ENCODE data around the gene CBR4. TPM values are rescaled to one million over a fixed set of nuclear protein-coding genes. Genes with fewer than 3 reads are reported as not detected.
"Not testable (repeated sequence)": the region's sequence is repeated elsewhere in the genome, so short reads cannot be mapped to it uniquely, and the experiment has no call there.

Gene CBR4
- total RNA-seq, 1 donor: 6.7 TPM

DNA sequence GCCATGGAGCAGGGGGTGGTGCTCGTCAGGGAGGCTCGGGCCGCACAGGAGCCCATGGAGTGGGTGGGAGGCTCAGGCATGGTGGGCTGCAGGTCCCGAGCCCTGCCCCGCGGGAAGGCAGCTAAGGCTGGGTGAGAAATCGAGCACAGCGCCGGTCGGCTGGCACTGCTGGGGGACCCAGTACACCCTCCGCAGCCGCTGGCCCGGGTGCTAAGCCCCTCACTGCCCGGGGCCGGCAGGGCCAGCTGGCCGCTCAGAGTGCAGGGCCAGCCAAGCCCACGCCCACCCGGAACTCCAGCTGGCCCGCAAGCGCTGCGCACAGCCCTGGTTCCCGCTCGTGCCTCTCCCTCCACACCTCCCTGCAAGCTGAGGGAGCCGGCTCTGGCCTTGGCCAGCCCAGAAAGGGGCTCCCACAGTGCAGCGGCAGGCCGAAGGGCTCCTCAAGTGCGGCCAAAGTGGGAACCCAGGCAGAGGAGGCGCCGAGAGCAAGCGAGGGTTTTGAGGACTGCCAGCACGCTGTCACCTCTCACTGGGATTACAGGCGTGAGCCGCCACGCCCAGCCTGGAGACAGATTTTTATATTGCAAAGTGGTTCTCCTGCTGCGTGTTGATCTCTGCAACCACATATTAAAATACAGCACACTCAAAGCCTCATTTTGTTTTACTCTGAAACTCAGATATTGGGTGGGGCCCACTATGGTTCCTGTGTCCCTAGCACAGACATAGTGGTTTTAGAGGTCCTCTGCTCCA lies 26.0 kb upstream of the CBR4 start:
- DNase-seq (ENCODE audit: low read depth in 2 of 3, low spot score in 2 of 3): not testable (repeated sequence)

DNA sequence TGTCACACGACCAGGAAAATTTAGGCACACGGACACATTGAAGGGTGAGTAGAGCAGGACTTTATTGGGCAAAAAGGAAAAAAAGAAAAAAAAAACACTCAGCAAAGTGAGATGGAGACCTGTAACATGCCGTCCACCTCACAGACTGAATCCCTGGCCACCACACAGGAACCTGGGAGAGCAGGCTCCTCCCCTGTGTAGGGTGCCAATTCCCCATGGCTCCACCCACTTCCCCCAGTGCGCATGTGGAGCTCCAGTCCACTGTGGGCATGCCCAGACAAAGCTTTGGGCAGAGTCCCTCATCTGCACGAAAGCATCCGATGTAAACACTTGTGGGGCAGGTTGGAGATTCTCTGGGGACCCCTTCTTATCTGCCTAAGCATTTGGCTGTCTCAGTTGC lies 23.6 kb upstream of the CBR4 start:
- no peak for DNase-seq (ENCODE audit: low read depth in 2 of 3, low spot score in 2 of 3)

DNA sequence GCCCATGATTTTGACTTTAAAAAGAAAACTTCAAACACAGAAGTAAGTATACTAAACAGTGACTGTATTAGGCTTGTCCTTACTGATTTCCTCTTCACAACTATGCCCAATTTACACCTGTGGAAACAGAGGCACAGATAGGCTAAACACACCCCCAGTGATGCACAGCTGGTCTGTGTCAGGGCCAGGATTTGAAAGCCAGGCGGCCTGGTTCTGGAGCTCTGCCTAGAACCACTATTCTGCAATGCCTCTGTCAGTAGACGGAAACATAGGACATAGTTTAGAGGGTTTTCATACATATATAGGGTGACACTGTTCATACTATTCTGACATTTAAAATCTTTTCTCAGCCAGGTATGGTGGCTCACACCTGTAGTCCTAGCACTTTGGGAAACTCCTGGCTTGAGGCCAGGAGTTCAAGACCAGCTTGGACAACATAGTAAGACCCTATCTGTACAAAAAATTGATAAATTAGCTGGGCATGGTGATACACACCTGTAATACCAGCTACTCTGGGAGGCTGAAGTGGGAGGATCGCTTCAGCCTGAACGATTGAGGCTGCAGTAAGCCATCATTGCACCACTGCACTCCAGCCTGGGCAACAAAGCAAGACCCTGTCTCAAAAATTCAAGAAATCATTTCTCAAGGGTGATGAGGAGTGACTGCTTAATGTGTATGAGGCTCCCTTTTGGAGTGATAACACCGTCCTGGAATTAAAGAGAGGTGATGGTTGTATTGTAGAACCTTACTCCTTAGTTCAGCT lies 23.0 kb upstream of the CBR4 start:
- no peak for DNase-seq (ENCODE audit: low read depth in 2 of 3, low spot score in 2 of 3)

- DNase-seq (ENCODE audit: low read depth in 2 of 3, low spot score in 2 of 3): no peak
Measured at GRCh38 chr4:169032194-169032593, 22.1 kb upstream of the CBR4 start.

DNA sequence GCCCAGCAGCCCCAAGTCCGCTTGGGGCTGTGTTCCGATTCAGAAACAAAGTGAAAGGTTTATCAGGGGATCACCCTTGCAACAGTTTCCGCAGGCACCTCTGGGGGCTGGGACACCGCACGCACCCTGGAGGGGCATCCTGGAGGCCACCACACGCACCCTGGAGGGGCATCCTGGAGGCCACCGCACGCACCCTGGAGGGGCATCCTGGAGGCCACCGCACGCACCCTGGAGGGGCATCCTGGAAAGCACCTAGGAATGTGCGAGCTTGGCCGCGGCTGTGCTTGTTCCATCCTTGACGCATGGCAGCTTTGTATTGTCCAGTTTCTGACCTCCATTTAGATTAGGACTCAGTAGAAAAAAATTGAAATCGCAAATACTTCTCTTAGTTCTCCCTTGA lies 21.3 kb upstream of the CBR4 start:
- no peak for DNase-seq (ENCODE audit: low read depth in 2 of 3, low spot score in 2 of 3)

DNA sequence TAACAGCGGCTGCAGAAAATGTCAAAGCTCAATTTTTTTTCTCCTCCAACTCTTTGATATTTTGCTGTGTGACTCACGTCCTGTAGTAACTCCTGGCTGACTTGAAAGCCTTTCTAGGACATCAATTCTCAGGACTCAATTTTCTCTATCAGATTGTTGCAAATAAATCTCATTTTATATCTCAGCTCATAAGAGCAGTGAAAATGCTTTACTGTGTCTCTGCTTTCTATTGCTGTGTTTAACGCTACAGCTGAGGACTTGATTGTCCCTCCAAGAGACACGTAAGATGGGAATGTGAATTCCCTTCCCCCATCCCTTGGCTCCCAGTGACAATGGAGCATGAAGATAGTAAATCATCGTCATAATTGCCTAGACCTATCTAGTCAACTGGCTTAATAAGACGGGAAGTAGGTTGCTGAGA lies 20.5 kb upstream of the CBR4 start:
- no peak for DNase-seq (ENCODE audit: low read depth in 2 of 3, low spot score in 2 of 3)

DNA sequence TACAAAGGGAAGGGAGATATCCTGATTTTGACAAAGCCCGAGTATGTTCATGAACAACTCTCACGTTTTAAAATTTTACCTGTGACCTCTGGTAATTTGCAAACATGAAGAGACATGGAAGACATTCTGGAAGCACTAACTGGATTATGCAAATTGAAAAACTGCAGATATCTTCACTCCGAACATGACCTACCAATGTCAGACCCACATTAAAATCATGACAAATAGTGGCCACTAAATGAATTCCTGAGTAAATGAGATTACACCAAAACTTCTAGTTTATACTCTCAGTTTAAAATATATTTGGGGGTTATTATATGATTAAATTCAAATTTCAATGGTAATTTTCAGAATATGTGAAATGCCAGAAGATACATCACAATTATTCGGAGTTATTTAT lies 19.9 kb upstream of the CBR4 start:
- no peak for DNase-seq (ENCODE audit: low read depth in 2 of 3, low spot score in 2 of 3)

- DNase-seq (ENCODE audit: low read depth in 2 of 3, low spot score in 2 of 3): no peak
Measured at GRCh38 chr4:169027663-169028062, 17.6 kb upstream of the CBR4 start.

GRCh38 chr4:169025184-169025583 lies 15.1 kb upstream of the CBR4 start:
- no peak for DNase-seq (ENCODE audit: low read depth in 2 of 3, low spot score in 2 of 3)

GRCh38 chr4:169024762-169025161 lies 14.7 kb upstream of the CBR4 start:
- peak in 2 of 3 donors; percentile 36 to 62 for DNase-seq (ENCODE audit: low read depth in 2 of 3, low spot score in 2 of 3)

DNA sequence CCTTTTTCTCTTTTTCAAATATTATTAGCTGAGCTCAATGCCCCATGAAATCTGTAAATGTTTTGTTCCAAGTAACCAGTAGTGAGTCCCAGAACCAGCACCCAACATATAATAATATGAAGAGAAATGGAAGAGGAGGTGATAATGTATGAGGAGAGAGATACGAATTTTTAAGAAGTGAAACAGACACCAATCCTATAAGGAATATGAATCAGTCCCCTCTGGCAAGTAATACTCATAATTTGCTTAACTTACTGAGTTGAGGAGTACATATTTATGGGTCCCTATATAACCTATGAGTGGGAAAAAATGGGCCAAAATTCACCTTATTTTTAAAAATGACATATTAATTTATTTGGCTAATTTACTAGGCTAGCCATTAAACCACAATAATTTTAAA lies 8.4 kb upstream of the CBR4 start:
- DNase-seq (ENCODE audit: low read depth in 2 of 3, low spot score in 2 of 3): no peak

- DNase-seq (ENCODE audit: low read depth in 2 of 3, low spot score in 2 of 3): no peak
Measured at GRCh38 chr4:169017971-169018370, 7.9 kb upstream of the CBR4 start.

GRCh38 chr4:169015186-169015623 lies 5.2 kb upstream of the CBR4 start:
- no peak for DNase-seq (ENCODE audit: low read depth in 2 of 3, low spot score in 2 of 3)

DNA sequence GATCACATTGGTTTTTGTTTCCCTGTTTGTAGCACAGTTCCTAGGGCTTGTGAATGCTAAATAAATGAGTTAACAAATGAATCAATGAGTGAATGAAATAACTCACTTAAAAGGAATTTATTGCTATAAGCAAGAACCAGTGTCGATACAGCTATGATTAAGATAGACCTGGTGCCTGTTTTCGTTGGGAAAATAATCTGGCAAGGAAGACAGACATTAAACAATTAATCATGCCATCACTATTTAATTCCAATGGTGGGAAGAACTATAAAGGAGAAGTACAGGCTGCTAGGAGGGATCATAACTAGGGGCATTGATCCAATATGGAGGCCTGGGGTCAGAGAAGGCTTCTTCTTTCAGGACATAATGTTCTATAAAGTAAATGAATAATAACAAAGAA lies 4.5 kb upstream of the CBR4 start:
- no peak for DNase-seq (ENCODE audit: low read depth in 2 of 3, low spot score in 2 of 3)

DNA sequence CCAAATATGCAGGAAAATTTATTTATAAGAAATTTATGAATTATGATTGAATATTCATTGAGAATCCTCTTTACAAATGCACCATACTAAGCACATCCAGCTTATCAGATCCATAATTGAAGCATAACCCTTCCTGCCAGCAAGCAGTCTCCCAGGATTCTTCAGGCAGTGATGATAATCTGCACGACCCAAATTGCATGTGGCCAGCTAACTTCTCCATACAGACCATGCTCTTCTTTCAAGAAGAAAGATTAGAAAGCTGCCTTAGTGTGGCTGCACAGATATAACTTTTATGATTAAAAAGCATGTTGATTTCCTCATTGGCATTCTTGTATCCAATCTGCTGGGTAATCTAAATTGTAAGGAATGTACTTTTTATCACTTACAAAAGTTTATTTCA lies 3.3 kb upstream of the CBR4 start:
- DNase-seq (ENCODE audit: low read depth in 2 of 3, low spot score in 2 of 3): no peak

GRCh38 chr4:169012049-169012448 lies 2.0 kb upstream of the CBR4 start:
- no peak for DNase-seq (ENCODE audit: low read depth in 2 of 3, low spot score in 2 of 3)

DNA sequence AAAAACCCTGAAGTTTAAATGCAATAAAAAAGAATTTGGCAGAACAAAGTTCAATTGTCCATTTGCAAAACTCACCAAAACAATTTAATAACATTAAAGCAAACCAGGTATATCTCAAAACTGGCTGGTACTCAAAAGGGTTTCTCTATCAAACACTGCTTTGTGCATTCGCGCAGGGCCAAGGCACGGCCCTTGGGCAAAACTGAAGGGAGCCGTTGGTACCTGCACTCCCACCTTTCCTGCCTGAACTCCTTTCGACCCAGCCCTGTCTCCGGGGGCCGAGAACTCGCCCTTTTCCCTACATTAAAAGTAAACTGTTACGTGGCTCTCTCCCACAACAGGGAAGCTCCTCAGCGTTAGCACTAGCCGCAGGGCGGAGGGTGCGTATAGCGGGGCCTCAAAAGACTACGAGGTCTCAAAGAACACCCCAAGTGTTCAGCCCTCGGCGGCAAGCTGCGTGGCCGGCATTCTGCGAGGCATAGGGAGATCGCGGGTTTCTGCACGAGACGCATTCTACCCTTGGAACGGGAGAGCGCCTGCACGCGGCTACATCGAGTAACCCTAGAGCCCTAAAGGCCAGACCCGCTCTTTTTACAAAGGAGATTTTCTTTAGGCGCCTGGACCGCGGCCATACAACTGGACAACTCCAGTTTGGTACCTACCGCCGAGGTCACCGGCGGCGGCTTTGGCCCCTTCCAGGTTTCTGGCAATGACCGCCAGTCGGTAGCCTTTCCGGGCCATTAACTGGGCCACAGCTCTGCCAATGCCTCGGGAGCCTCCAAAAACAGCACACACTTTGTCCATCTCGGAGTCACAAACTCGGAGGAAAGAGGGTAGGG lies 550 bp downstream of the CBR4 start:
- DNase-seq (ENCODE audit: low read depth in 2 of 3, low spot score in 2 of 3): peak; percentile 41 to 78 (median 62)

- DNase-seq (ENCODE audit: low read depth in 2 of 3, low spot score in 2 of 3): peak in 2 of 3 donors; percentile 21 to 47
Measured at GRCh38 chr4:169005453-169006099, 4.5 kb downstream of the CBR4 start.

DNA sequence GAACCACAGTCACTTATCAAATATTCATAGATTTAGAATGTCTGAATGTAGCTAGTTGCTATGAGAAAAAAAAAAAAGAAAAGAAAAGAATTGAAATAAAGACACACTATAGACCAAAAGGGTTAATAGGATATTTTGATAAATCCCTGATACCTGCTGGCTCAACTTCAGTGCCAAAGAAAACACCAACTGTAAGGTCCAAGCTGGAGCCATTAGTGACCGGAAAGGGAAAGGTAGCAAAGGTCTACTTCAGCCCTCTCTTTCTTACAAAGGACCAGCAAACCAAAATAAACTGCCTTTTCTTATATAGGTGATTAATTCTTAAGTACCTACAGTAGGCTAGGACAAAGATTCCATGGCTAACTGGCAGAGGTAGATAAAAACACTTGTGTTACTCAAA lies 9.7 kb downstream of the CBR4 start:
- no peak for DNase-seq (ENCODE audit: low read depth in 2 of 3, low spot score in 2 of 3)

GRCh38 chr4:168999809-169000208 lies 10.2 kb downstream of the CBR4 start:
- no peak for DNase-seq (ENCODE audit: low read depth in 2 of 3, low spot score in 2 of 3)

DNA sequence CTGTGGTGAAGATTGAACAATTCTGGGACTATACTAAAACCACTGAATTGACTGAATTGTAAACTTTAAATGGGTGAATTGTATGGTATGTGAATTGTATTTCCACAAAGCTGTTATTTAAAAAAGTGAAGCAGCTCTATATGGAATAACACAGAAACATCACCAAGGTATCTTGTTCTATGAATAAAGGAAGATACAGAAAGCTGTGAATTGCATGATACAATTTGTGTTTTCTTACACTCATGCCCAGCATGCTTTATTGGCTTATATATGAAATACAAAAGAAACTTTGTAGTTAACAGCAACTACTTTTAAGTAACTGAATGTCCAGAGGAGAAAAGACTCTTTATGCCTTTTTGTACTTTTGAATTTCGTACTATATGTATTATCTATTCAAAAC lies 11.5 kb downstream of the CBR4 start:
- DNase-seq (ENCODE audit: low read depth in 2 of 3, low spot score in 2 of 3): no peak

All from hematopoietic multipotent progenitor cell (in vitro differentiated cells).